Vagina (tissue), 2 donors: ENCODE data around the gene STX16. TPM values are rescaled to one million over a fixed set of nuclear protein-coding genes. Genes with fewer than 3 reads are reported as not detected.
A peak's percentile ranks its signal among the peaks of the same experiment; 100 is the strongest.

ENCODE experiments used
- DNase-seq, 2 donors: peaks; one replicate each; pipeline ENCODE4 v3.0.0-alpha.2; 2017; ENCODE audit errors: extremely low spot score in 2 of 2
- H3K27ac ChIP-seq: fragments of 200-600 bp; sonication (generic); one replicate; pipeline ENCODE4 v1.5.1; 2019
- H3K27me3 ChIP-seq: fragments of 200-600 bp; sonication (generic); one replicate; pipeline ENCODE4 v1.5.1; 2019
- H3K36me3 ChIP-seq, 2 donors: fragments of 200-600 bp; sonication (generic); one replicate each; pipeline ENCODE4 v1.5.1; 2017 to 2019
- H3K4me1 ChIP-seq: fragments of 200-600 bp; sonication (generic); one replicate; pipeline ENCODE4 v1.5.1; 2019
- H3K4me3 ChIP-seq, 2 donors: fragments of 200-600 bp; sonication (generic); 1 replicate in 1 of 2; 2 replicates in 1 of 2; pipeline ENCODE4 v1.5.1; 2016 to 2019
- H3K9me3 ChIP-seq: fragments of 200-600 bp; sonication (generic); one replicate; pipeline ENCODE4 v1.5.1; 2019
- CTCF ChIP-seq, 3 experiments: fragments of 450-650 bp in 2 of 3; fragments of 200-600 bp in 1 of 3; sonication (generic) in 1 of 3; IDR thresholded peaks; one replicate each; pipeline ENCODE4 v1.5.1; 2017 to 2019; ENCODE audit warnings: antibody characterized with exemption in 3 of 3, mild to moderate bottlenecking in 2 of 3, moderate library complexity in 2 of 3
- POLR2A ChIP-seq, 2 donors: fragments of 450-650 bp; IDR thresholded peaks; one replicate each; pipeline ENCODE4 v1.6.1; 2017; ENCODE audit warnings: antibody characterized with exemption in 2 of 2, mild to moderate bottlenecking in 2 of 2, moderate library complexity in 2 of 2
- POLR2AphosphoS5 ChIP-seq, 2 donors: sonication (generic); formaldehyde crosslinking; IDR thresholded peaks; one replicate each; pipeline ENCODE4 v1.9.0; 2017; ENCODE audit warnings: antibody characterized with exemption in 2 of 2, mild to moderate bottlenecking in 2 of 2, low read depth in 1 of 2; ENCODE audit not compliant: insufficient read depth in 1 of 2
- intact Hi-C: fragments of 100-400 bp; cut with DNase I; formaldehyde crosslinking; loops from one replicate; pipeline ENCODE4 v1.15.1; 2023
- total RNA-seq: library from RNA; depleted of rRNA; stranded (reverse); fragments of >200 nt; gene quantifications from one replicate; pipeline ENCODE4 v1.2.3, GENCODE V29; 2016

The STX16 gene
- total RNA-seq, 1 donor from 2014 or later: 49.4 TPM

DNA sequence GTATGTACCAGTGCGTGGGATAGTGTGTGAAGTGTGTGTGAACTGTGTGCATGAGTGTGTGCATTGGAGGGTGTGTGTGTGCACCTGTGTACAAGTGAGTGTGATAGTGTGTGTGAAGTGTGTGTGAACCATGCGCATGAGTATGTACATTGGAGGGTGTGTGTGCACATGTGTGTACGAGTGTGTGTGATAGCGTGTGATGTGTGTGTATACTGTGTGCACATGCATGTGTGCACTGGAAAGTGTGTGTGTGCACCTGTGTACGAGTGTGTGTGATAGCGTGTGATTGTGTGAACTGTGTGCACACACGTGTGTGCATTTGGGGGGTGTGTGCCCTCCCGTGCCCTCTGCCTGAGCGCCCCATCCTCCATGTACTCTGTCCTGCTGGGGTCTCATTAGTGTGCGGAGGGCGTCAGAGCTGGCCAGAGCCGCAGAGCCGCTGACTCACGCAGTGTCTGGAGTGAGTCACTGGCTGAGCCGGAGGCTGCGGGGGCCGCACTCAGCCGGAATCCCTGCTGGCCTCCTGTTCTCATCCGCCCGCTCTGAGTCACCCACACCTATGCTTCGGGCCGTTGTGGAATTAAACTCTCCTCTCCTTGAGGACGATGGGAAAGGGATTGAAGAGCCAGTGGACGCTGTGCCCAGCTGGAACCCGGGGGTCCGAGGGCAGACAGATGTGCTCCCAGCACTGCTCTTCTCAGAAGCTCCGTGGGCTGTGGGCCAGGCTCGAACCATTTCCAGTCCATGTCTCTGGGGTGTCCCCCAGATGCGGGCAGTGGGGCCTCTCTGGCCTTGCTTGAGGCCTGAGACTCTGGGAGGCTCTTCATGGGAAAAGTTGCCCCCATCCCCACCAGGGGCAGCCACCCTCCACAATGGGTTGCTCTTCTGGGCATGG is 27.3 kb upstream of the STX16 start:
- Histone ChIP-seq H3K4me1 (peaks cover 20% of the 10 kb centered on the region), H3K9me3 (no peaks in the 10 kb centered on the region), H3K4me3 (no peak overlapping the region), H3K27me3 (no peaks in the 10 kb centered on the region), H3K27ac (no peak overlapping the region), H3K36me3 (no peaks in the 10 kb centered on the region)
- no peak for DNase-seq
- TF ChIP-seq POLR2AphosphoS5 (IDR thresholded peaks at IDR 0.05; ENCODE audit: insufficient read depth in 1 of 2, low read depth in 1 of 2): peak; percentile 66 to 69
- no peak for TF ChIP-seq CTCF (IDR thresholded peaks at IDR 0.05)
- intact Hi-C loops: no loop called here

DNA sequence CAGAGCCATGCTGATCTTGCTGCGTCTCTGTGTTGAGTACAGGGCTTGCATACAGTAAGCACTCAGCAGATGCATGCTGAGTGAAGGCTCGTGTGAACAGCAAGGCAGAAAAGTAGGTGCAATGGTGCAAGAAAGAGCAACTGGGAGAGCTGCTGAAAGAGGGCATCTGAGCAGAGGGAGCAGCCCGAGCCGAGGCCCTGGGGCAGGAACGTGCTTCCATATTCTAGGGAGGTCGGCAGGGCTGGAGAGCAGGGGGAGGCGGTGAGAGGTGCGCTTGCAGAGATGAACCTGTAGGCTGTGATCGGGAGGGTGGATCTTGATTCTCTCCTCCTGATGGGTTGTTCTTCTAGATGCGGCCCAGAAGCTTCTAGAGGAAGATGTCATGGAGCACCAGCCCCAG is 26.4 kb upstream of the STX16 start:
- DNase-seq: no peak
- H3K4me3 ChIP-seq: no peak overlapping the region
- peaks cover 14% of the 10 kb centered on the region for H3K4me1 ChIP-seq
- H3K27me3 ChIP-seq: no peaks in the 10 kb centered on the region
- no peaks in the 10 kb centered on the region for H3K9me3 ChIP-seq
- no peaks in the 10 kb centered on the region for H3K36me3 ChIP-seq
- intact Hi-C loops: no loop called here
- no peak overlapping the region for H3K27ac ChIP-seq
- TF ChIP-seq CTCF (IDR thresholded peaks at IDR 0.05) (no peak), POLR2AphosphoS5 (IDR thresholded peaks at IDR 0.05; ENCODE audit: insufficient read depth in 1 of 2, low read depth in 1 of 2) (no peak), POLR2A (IDR thresholded peaks at IDR 0.05) (no peak)

GRCh38 chr20:58625585-58625984 is 25.5 kb upstream of the STX16 start:
- TF ChIP-seq POLR2A (IDR thresholded peaks at IDR 0.05) (no peak), CTCF (IDR thresholded peaks at IDR 0.05) (no peak)
- DNase-seq: no peak
- intact Hi-C loops: no loop called here
- Histone ChIP-seq H3K4me1 (peaks cover 14% of the 10 kb centered on the region), H3K9me3 (no peaks in the 10 kb centered on the region), H3K4me3 (no peak overlapping the region), H3K27ac (no peak overlapping the region), H3K36me3 (no peaks in the 10 kb centered on the region), H3K27me3 (no peaks in the 10 kb centered on the region)

- no peaks in the 10 kb centered on the region for H3K27me3 ChIP-seq
- intact Hi-C loops: no loop called here
- H3K4me3 ChIP-seq: no peak overlapping the region
- no peaks in the 10 kb centered on the region for H3K36me3 ChIP-seq
- H3K9me3 ChIP-seq: no peaks in the 10 kb centered on the region
- H3K27ac ChIP-seq: no peak overlapping the region
- no peak for TF ChIP-seq POLR2AphosphoS5 (IDR thresholded peaks at IDR 0.05; ENCODE audit: insufficient read depth in 1 of 2, low read depth in 1 of 2)
- TF ChIP-seq CTCF (IDR thresholded peaks at IDR 0.05): no peak
- TF ChIP-seq POLR2A (IDR thresholded peaks at IDR 0.05): no peak
- H3K4me1 ChIP-seq: peaks cover 14% of the 10 kb centered on the region
- no peak for DNase-seq
These were observed 25.0 kb upstream of the STX16 start for GRCh38 chr20:58626051-58626450.
